Activated CD4-positive, alpha-beta T cell treated with anti-CD3 and anti-CD28 coated beads, Interleukin-10, Interleukin-2, amounts not matched to agents 100 ng/mL and 50 ng/mL, durations not matched to agents 16 hours and 8 hours (primary cell): Measurements from ENCODE around the gene DGKB.

ENCODE experiments used
- DNase-seq: peaks from one replicate; pipeline ENCODE4 v3.0.0-alpha.2; 2020

DGKB gene

DNA sequence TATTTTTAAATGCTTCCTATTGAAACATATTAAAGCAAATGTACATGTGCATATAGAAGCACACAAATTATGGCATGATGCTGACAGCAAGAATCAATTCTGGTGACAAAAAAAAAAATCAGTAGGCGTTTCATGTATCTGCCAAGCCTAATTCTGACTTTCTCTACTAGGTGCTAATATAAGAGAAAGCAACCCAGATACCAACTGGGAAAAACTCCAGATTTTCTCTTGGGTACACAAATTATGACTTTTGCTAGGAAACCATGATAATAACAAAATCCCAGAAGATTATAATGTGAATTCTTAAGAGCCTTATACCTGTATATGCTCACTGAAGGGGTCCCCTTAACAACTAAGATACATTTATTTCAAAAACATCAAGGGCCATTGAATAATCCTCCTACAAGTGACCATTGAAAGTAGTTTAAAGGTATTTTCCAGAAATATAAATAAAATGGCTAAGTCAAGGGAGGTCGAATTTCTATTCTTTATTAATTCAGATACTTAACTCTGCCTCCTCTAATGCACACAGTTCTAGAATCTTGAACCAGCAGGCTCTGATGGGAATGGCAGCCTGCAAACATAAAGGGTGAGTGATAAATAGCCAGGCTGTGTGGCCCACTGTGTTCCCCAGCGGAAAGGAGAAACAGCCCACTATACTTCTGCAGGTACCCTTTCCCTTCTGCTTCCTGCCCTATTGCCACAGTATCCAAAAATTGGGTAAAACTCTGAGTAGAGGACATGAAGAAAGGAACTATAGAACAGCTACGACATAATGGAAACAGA, 84.5 kb downstream of the DGKB start:
- no peak for DNase-seq

DNA sequence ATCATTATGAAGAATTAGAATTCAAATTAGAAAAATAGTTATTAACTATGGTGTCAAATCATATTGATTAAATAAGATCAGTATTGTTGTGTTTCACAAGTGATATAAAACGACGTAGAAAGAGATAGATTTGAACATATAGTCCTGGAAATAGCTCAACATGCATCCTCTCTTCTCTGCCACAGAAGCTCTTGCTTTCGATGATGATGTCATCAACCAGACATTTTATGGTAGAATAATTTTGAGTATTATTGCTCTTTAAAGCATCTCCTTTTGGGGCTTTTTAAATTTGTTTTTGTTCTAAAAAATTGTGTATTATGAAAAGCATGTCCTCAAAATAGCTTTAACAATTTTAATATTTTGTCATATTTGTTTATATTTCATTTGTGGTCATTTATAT, 95.0 kb downstream of the DGKB start:
- DNase-seq: no peak

DNA sequence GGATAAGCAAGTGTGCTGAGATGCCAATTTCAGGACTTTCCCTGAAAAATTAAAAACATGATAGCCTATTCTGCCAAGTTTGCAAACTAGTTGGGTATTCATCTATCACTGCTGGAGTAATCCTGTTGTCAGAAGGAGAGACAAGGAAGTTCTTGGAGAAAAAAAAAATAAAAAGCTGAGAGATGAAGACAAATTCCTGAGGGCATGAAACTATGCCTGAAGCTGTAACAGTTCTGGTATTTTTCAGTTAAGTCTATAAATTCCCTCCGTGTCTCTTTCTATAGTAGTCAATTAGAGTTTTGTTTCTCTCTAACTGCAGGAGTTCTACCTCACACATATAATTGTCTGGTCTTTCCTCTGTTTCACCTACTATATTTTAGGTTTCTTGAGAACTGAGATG, 95.7 kb downstream of the DGKB start:
- no peak for DNase-seq

DNA sequence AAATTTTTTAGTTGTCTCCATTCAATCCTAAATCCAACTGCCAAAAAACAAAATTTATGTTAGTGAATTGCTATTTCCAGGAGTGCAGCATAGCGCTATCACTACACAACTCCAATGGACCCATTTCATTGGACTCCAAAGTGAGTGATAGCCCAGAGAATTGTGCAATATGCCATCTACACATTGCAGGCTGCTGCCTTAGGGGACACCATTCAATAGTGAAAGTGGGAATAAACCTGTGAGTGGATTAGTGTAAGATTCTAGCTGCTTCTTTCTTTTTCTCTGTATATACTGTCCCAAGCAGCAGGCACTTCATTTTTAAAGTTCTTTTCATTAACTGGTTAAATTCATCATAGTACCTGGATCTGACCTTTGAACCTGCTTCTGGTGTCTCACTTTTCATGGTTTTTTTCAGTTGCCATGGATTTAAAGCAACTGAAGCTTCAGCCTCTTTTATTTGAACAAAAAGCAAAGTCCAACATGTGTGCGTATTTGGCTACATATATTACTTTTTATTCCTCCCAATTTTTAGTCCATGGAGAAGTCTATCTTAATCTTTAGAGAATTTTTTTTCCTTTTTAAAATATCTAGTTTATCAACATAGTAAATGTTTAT, 97.3 kb downstream of the DGKB start:
- no peak for DNase-seq

DNA sequence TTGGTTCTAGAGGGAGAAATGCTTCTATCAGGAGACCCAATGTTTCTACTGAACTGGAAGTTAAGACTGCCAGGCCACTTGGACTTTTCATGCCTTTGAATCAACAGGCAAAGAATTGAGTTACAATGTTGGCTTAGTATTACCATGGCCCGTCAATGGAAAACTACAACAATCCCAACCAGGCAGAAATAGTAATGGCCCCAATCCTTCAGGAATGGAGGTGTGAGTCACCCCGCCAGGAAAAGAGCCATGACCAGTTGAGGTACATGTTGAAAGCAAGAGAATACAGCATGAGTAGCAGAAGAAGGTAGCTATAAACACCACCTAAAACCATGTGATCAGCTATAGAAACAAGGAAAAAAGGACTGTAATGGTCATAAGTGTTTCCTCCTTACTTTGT, 101.9 kb downstream of the DGKB start:
- DNase-seq: no peak

DNA sequence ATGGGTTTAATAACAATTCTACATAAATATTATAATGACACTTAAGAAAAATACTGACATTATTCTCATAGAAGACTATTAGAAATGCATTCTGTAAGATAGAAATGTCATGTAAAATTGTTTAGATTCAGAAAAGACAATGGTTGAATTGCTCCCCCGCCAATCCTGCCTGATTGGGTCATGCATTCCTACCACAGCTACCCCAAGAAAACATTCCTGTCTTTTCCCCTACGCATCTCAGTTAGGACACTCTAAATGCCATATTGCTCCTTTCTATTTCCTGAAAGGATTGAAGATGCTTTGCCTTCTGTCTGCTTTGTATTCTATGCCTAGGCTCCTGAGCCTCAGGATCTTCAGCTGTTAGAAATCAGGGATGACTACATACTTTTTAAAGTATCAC, 109.4 kb downstream of the DGKB start:
- DNase-seq: no peak

DNA sequence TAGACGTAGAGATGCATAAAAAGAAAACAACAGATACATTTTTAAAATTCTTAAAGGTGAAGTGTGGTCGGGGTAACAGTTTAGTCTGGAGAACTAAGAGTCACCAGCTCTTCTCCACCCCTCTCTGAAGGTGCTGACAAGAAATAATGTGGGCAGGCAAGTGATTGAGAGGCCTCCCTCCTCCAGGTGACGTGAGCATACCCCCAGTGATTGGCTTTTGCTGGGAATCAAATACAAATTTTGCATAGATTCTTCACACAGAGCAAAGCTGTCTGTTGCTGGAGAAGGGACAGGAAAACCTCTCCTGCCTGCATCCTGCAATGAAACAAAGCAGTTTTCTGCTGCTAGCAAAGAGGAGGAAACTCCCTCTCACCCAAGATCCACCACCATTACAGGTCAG, 115.0 kb downstream of the DGKB start:
- no peak for DNase-seq

DNA sequence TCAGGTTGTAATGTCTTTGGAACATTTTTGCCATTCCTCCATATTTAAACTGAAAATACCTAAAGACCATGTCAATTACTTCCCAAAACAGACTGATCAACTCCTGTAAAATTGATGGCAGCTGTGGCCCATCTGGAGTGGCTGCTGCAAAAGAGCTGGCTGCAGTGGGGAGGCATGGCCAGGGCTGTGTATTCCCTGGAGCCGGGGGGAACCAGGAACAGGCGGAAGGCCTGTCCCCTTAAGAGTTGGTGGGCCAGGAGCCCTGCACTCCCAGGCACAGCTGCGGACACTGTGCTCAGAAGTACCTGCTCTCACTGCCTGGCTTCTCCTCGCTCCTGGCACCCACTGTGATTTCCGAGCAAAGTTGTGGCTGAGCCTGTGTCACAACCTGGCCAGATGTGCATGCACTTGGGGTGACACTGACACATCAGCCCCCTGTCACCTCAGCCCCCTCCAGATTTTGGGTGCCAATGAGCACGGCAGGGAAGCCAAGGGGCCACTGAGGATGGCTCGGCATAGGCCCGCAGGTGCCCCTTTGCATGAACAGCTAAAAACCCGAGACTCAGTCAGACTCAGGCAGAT, 116.1 kb downstream of the DGKB start:
- no peak for DNase-seq

DNA sequence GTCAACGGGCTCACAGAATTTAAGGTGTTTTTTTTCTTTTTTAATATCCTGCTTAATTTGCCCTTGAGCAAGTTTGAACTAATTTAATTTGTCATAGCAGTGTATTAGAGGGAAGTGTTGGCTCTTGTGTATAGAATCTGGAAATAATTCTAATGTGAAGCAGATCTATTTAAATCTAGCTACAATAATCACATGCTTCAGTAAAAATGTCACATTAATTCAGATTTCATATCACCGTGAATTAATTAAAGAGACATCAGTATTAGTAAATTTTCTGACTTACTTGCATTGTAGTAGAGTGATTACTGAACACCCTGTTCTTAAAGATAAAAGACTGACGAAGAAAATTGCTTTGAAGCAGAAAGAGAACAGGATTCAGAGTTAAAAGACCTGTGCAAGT, 124.7 kb downstream of the DGKB start:
- no peak for DNase-seq

DNA sequence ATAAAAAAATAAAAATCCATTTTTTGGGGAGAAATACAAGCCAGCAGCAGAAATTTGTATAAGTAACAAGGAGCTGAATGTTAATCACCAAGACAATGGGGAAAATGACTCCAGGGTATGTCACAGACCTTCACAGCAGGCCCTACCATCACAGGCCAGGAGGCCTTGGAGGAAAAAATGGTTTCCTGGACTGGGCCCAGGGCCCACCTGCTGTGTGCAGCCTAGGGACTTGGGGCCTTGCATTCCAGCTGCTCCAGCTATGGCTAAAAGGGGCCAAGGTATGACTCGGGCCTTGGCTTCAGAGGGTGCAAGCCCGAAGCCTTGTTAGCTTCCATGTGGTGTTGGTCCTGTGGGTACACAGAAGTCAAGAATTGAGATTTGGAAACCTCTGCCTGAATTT, 126.3 kb downstream of the DGKB start:
- no peak for DNase-seq

DNA sequence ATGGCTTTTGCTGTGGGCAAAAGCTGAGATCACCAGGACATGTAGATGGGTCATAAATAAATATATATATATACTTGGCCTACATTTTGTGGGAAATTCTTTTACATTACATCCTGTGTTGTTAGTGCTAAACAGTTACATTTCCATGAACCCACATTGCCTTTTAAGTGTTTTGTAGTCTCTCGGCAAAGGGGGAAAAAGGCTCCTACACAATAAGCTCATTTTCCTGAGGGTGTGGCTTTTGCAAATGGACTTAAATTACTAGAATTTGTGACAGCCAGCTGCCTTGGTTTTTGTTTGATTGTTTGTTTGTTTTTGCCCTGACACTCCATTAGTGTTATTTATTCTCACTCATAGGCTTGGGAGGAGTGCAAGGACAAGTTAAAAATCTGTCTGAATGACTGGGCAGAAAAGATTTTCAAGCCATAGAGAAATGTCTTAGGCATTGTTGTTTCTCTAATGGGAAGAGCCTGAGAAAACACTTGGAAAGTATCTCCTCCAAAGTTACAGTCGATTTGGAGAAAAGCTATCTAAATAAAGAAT, 128.8 kb downstream of the DGKB start:
- DNase-seq: no peak

DNA sequence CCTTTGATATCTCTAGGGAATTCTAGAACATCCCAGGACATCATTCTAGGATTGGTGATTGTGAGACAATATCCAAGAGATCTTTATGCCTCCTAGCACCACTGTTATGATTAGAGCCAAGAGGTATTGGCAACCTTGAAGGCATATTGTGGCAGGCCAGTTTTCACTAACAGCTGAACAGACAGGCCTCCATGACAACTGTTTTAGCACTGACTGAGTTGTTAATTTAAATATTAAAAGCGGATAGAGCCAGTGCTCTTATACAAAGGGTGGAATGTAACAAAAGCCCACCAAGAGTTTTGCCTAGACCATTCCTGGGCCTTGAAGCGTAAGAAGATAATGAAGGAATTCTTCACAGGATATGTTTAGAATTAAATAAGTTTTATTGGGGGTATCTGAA, 131.9 kb downstream of the DGKB start:
- DNase-seq: no peak

DNA sequence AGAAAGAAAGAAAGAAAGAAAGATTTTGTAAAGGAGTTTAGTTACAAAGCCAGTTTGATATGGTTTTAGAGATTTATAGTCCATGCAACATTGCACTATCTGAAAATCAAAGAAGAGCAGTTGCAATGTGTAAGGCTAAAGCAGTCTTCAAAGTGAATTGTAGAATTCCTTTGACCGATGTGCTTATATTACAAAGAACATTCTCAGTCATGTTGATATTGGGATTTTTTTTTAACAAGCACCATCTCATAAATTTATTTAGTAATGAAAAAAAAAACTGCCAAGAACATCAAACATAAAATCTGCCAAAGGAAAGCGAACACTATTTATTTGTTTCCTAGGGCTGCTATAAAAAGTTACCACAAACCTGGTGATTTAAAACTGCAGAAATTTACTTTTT, 133.3 kb downstream of the DGKB start:
- DNase-seq: no peak

DNA sequence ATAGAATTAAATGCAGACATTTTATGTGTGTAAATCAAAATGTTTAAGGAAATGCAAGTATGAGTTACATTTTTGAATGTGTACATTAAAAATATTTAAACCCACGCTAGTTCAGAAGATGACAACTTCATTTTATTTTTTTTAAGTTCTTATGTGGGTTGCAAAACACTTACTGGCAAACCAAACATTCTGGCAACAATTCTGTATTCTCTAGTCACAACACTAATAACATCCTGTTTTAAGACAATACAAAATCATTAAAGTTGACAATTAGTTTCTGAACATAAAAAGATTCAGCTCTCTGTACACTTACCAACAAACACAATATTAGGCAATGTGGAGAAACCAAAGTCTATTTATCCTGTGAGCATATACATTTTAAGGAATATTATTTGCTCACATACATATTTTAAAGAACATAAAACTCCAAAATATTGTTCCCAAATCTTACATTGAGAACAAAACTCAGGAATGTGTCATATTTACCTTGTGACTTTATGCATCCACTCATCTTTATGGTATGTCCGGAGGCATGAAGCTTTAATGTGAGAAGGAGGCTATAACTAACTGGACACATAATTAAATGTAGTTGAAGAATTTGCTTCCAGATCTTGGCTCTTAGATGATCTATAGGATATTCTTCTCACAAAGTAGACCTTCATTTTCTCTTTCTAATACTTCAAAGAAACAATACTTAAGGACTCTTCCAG, 134.7 kb downstream of the DGKB start:
- DNase-seq: no peak

DNA sequence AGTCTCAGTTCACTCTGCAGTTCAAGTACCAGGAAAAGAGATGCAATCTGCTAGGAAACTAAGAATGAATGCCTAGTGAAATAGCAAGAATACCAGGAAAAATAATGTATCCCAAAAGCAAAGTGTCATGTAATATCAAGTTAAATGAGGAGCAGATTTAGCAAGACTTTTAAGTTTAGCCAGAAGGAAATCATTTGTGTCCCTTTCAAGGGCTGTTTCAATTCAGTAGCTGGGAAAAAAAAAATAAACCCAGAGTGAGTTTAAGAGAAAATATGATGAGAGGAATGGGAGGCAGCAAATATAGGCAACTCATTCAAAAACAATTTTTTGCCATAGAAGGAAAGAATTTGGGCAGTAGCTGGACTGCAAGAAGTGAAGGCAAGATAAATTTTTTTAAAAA, 135.8 kb downstream of the DGKB start:
- DNase-seq: no peak

DNA sequence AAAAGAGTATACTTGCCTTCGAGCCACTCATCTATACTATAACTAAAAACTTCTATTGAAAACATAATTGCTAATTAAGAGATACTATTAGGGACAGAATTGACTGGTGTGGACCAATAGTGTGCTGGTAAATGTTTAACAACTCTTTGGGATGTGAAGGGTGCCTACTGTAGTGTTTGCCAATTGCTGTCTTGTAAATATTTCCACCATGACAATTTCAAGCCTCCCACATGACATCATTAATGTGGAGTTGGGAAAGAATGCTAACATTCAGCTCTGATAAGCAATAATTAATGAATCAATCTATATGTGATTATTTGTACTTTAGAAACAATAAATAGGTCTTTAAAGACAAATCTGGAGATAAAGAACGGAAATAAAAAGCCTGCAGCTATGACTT, 136.8 kb downstream of the DGKB start:
- DNase-seq: no peak

DNA sequence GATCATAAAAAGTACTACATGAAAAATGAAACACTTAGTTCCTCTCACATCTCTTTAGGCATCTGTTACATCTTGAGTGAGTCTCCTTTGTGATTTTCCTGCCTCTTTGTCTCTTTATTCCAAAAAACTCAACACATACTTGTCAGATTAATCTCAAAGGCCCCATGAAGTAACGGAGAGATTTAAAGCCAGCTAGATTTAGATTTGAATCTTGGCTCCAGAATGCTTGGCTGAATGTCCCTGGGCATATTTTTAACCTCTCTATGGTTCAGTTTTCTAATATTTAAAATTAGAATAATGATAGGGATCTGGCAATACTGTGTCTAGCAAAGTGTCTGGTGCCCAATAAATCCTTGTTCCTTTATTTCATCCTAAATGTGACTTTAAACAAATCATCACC, 140.0 kb downstream of the DGKB start:
- DNase-seq: no peak

DNA sequence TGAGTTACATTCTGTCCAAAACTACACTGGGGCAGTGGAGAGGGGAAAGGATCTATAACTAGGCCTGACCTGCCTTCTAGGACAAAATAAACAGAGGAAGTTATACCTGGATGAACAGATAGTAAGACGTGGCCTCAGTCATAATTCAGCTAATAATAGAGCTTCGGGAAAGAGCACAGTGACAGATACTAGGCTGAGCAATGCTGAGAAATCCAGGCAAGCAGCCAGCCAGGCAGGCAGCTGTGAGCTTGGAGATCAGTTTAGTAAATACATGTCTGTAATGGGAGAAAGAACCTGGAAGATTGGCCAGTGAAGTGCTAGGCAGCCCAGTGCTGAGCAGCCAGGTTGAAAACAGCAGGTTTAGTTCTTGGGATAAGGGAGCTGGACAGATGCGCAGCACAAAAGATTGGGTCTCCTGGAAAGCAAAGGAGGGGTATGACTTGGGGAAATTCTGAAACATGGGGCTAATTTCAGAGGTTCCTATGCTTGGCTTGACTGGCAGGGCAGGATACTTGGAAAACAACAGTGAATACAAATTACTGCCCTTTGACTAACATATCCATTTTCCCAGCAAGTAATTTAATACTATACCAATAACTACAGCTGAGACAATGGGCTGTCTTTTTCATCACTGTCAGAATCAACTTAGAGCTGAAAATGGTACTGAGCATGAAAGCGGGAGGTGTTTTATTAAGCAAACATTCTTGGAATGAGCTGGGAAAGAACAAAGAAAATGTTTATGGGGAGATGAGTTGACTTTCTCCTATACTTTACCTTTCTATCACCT, 140.8 kb downstream of the DGKB start:
- DNase-seq: no peak

DNA sequence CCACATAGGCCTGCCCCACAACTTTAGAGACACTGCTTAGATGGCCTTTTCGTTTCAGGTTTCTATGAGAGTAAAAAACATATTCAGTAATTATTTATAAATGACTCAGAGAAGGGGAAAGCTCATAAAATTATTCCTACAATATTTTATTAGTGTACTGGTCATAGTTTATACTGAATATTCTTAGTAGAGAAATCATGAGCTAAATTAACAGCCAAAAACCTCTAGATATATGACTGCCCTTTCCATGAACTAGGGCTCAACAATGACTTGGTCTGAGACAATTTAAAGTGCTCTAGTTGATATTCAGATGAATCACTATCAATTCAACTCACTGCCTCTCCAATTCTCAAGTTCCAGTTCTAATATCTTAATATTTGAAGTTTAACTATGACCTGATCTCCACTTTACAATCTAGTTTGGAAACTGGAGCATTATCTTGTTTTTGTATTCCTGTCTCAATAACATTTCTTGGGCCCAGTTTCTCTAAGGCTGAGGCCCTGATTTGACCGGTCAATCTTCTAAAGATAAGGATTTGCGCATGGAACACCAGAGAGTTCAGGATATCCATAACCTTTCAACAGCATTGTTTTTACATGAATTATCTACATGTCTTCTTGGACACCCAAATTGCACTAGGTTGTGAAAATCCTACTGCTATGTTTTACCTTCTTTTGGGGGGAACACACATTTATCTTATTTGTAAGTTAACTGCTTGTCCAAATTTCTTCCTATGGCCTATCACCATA, 141.6 kb downstream of the DGKB start:
- DNase-seq: no peak

DNA sequence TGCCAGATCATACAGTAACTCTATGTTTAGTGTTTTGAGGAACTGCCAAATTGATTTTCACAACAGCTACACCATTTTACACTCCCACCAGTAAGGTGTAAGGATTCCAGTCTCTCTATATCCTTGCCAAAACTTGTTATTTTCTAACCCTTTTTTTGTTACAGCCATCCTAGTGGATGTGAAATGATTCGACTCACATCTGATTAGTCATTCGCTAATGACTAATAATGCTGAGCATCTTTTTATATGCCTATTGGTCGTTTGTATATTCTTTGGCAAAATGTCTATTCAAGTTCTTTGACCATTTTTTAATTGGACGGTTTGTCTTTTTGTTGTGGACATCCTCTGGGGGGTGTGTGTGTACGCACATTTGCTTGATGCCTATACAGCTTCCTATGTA, 142.8 kb downstream of the DGKB start:
- no peak for DNase-seq

DNA sequence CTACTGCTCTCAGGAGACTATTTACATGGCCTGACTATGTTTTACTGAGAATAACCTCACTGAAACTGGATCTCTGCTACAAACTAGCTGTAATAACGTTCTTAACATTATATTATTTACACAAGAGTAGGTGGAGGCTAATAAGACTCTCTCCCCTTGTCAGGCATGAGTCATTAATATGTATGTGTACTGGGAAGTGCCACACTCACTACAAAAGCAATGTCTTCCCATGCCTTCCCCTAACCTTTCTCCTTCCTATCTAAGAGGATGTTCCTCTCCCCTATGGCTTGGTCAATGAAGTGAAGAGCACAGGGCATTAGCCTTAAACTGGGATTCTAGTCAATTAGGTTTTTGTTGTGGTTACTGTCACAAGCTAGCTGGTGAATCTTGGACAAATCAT, 147.9 kb downstream of the DGKB start:
- DNase-seq: no peak

DNA sequence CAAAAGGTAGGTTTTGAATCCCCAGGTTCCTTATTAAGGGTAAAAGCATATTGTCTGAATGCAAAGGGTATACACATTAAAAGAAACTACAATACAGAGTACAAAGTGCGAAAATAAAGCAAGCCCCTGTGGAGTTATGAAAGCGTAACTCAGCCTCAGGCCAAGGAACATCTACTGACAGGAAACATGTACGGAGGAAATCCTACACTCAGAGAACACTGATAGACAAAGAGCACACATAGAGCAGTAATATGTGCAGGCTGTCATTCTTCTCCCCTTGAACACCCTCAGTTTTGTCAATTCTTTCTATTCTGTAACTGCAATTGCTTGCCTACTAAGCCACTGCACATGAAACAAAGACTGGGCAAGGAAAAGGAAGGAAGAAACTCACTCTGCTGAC, 150.2 kb downstream of the DGKB start:
- DNase-seq: no peak
